IMR-90 (cell line): Measurements from ENCODE around the gene NUDT16. TPM values are rescaled to one million over a fixed set of nuclear protein-coding genes. Genes with fewer than 3 reads are reported as not detected.

Source experiments
- ATAC-seq: fragments of 200-7000 bp; cut with Tn5 transposase; 2 replicates; pipeline ENCODE4 v1.9.1; 2020; ENCODE audit warnings: low read depth, mild to moderate bottlenecking, moderate library complexity
- BruUV-seq: library from RNA; stranded (reverse); fragments of 400-500 nt; replicated peaks from 2 replicates; lab custom pipeline; 2021; lab: Mats Ljungman, UMichigan
- CTCF ChIA-PET: fragments of 300-600 bp; formaldehyde crosslinking; extraction: SDS; loops from one replicate; lab custom pipeline; 2021; ENCODE audit warnings: antibody characterized with exemption; lab: Yijun Ruan, JAX
- POLR2A ChIA-PET: fragments of 300-600 bp; sonication (Branson Sonifier 250); formaldehyde crosslinking; loops from one replicate; lab custom pipeline; 2022; ENCODE audit warnings: antibody characterized with exemption; ENCODE audit not compliant: unreplicated experiment; lab: Charles Lee
- DNase-seq: peaks from one replicate; pipeline ENCODE4 v3.0.0; 2013
- H2AFZ ChIP-seq: replicated peaks from 2 replicates; pipeline ENCODE3; 2013; ENCODE audit warnings: low read length, mild to moderate bottlenecking; ENCODE audit not compliant: poor library complexity
- H2AK5ac ChIP-seq: 2 replicates; pipeline ENCODE4 v1.6.1; 2013; ENCODE audit warnings: low read depth, low read length, inconsistent platforms
- H2AK9ac ChIP-seq: replicated peaks from 2 replicates; pipeline ENCODE3; 2013; ENCODE audit warnings: mild to moderate bottlenecking, low read depth, low read length, moderate library complexity; ENCODE audit not compliant: poor library complexity
- H2BK120ac ChIP-seq: 2 replicates; pipeline ENCODE4 v1.6.1; 2013; ENCODE audit warnings: low read depth, low read length, inconsistent platforms
- H2BK15ac ChIP-seq: 3 replicates; pipeline ENCODE4 v1.6.1; 2013; ENCODE audit warnings: low read depth, low read length, inconsistent platforms
- H2BK20ac ChIP-seq: 2 replicates; pipeline ENCODE4 v1.6.1; 2013; ENCODE audit warnings: low read depth, mild to moderate bottlenecking, inconsistent platforms, low read length, moderate library complexity
- H2BK5ac ChIP-seq: 2 replicates; pipeline ENCODE4 v1.6.1; 2013; ENCODE audit warnings: mild to moderate bottlenecking, low read depth, low read length, inconsistent platforms; ENCODE audit not compliant: poor library complexity, severe bottlenecking
- H3K14ac ChIP-seq: replicated peaks from 2 replicates; pipeline ENCODE4 v1.6.1; 2013; ENCODE audit warnings: low read depth, low read length, inconsistent platforms
- H3K18ac ChIP-seq: 2 replicates; pipeline ENCODE4 v1.6.1; 2013; ENCODE audit warnings: low read depth, low read length, control low read depth
- H3K23ac ChIP-seq: 2 replicates; pipeline ENCODE4 v1.6.1; 2013; ENCODE audit warnings: low read depth, low read length, inconsistent platforms
- H3K27ac ChIP-seq: 2 replicates; pipeline ENCODE4 v1.5.1; 2013; ENCODE audit warnings: mild to moderate bottlenecking, control low read depth, low read length; ENCODE audit not compliant: insufficient read depth
- H3K27me3 ChIP-seq: 2 replicates; pipeline ENCODE4 v1.6.1; 2013; ENCODE audit warnings: low read length; ENCODE audit not compliant: control insufficient read depth, insufficient read depth
- H3K36me3 ChIP-seq: 2 replicates; pipeline ENCODE4 v1.6.1; 2013; ENCODE audit warnings: low read length, mixed read lengths; ENCODE audit not compliant: control insufficient read depth, insufficient read depth
- H3K4ac ChIP-seq: 2 replicates; pipeline ENCODE4 v1.6.1; 2013; ENCODE audit warnings: low read depth, low read length, inconsistent platforms
- H3K4me1 ChIP-seq: 2 replicates; pipeline ENCODE4 v1.6.1; 2013; ENCODE audit warnings: low read length, mixed read lengths; ENCODE audit not compliant: control insufficient read depth, insufficient read depth
- H3K4me2 ChIP-seq: 2 replicates; pipeline ENCODE4 v1.6.1; 2013; ENCODE audit warnings: low read depth, mild to moderate bottlenecking, control low read depth, low read length, moderate library complexity
- H3K4me3 ChIP-seq: 2 replicates; pipeline ENCODE4 v1.5.1; 2013; ENCODE audit warnings: low read depth, mild to moderate bottlenecking, control low read depth, low read length, moderate library complexity; ENCODE audit not compliant: insufficient read depth
- H3K56ac ChIP-seq: 2 replicates; pipeline ENCODE4 v1.6.1; 2013; ENCODE audit warnings: low read length, inconsistent platforms; ENCODE audit not compliant: insufficient read depth; ENCODE audit errors: extremely low read depth
- H3K79me1 ChIP-seq, 2 experiments: 2 replicates each; pipeline ENCODE4 v1.6.1; 2013; ENCODE audit warnings: low read length in 2 of 2, inconsistent platforms in 1 of 2, low read depth in 1 of 2
- H3K9ac ChIP-seq: 2 replicates; pipeline ENCODE4 v1.6.1; 2013; ENCODE audit warnings: low read depth, low read length, control low read depth
- H3K9me1 ChIP-seq: 2 replicates; pipeline ENCODE4 v1.6.1; 2013; ENCODE audit warnings: low read length, inconsistent platforms; ENCODE audit not compliant: insufficient read depth
- H3K9me3 ChIP-seq: 2 replicates; pipeline ENCODE4 v1.6.1; 2013; ENCODE audit warnings: low read length; ENCODE audit not compliant: control insufficient read depth, insufficient read depth
- H4K20me1 ChIP-seq: 2 replicates; pipeline ENCODE4 v1.6.1; 2013; ENCODE audit warnings: low read length, inconsistent platforms; ENCODE audit not compliant: insufficient read depth
- H4K5ac ChIP-seq: 2 replicates; pipeline ENCODE4 v1.6.1; 2013; ENCODE audit warnings: mild to moderate bottlenecking, low read depth, low read length, control low read depth
- H4K8ac ChIP-seq, 2 experiments: 2 replicates each; pipeline ENCODE4 v1.6.1; 2013; ENCODE audit warnings: low read depth in 2 of 2, low read length in 2 of 2, control low read depth in 1 of 2, inconsistent platforms in 1 of 2
- H4K91ac ChIP-seq: 2 replicates; pipeline ENCODE4 v1.6.1; 2013; ENCODE audit warnings: low read depth, low read length, inconsistent platforms; ENCODE audit not compliant: insufficient read depth
- BHLHE40 ChIP-seq: fragments of 150-350 bp; IDR thresholded peaks from 2 replicates; pipeline ENCODE4 v1.6.1; 2016; ENCODE audit warnings: mild to moderate bottlenecking, low read depth, low read length
- CEBPB ChIP-seq: IDR thresholded peaks from 2 replicates; pipeline ENCODE4 v1.6.1; 2012; ENCODE audit warnings: low read depth, low read length, improper control_type of control experiment
- CHD1 ChIP-seq: IDR thresholded peaks from 2 replicates; pipeline ENCODE4 v1.6.1; 2012; ENCODE audit warnings: low read depth, low read length, improper control_type of control experiment
- FOS ChIP-seq: fragments of 150-350 bp; IDR thresholded peaks from 2 replicates; pipeline ENCODE4 v1.6.1; 2016; ENCODE audit warnings: low read depth, low read length
- MAFK ChIP-seq: IDR thresholded peaks from 2 replicates; pipeline ENCODE4 v1.6.1; 2012; ENCODE audit warnings: low read depth, low read length, improper control_type of control experiment
- MAZ ChIP-seq: IDR thresholded peaks from 2 replicates; pipeline ENCODE4 v1.6.1; 2012; ENCODE audit warnings: low read depth, mild to moderate bottlenecking, low read length, improper control_type of control experiment, moderate library complexity, borderline replicate concordance
- MXI1 ChIP-seq: IDR thresholded peaks from 2 replicates; pipeline ENCODE4 v1.6.1; 2012; ENCODE audit warnings: low read depth, mild to moderate bottlenecking, low read length, moderate library complexity, borderline replicate concordance
- NFE2L2 ChIP-seq: fragments of 150-350 bp; IDR thresholded peaks from 2 replicates; pipeline ENCODE4 v1.6.1; 2016; ENCODE audit warnings: low read depth, mild to moderate bottlenecking, low read length
- POLR2A ChIP-seq: IDR thresholded peaks from 2 replicates; pipeline ENCODE4 v1.6.1; 2012; ENCODE audit warnings: mild to moderate bottlenecking, low read depth, low read length
- RAD21 ChIP-seq: IDR thresholded peaks from 2 replicates; pipeline ENCODE4 v1.6.1; 2012; ENCODE audit warnings: low read length, improper control_type of control experiment
- RCOR1 ChIP-seq: IDR thresholded peaks from 2 replicates; pipeline ENCODE4 v1.6.1; 2012; ENCODE audit warnings: mild to moderate bottlenecking, low read length, improper control_type of control experiment; ENCODE audit not compliant: insufficient replicate concordance
- RFX5 ChIP-seq: IDR thresholded peaks from 2 replicates; pipeline ENCODE4 v1.8.0; 2012; ENCODE audit warnings: low read depth, mild to moderate bottlenecking, low read length, moderate library complexity
- SMC3 ChIP-seq: fragments of 150-350 bp; IDR thresholded peaks from 2 replicates; pipeline ENCODE4 v1.6.1; 2016; ENCODE audit warnings: low read depth, mild to moderate bottlenecking, antibody characterized with exemption, low read length, moderate library complexity
- WGBS, 2 experiments: methylation state at CpG; one replicate each; pipeline versions ENCODE4 v1.1.5 to v1.1.7; 2013; ENCODE audit warnings: missing lambda C conversion rate in 2 of 2; ENCODE audit not compliant: insufficient read length in 1 of 2; ENCODE audit errors: extremely low coverage in 2 of 2; 5-methylcytosine and 5-hydroxymethylcytosine counted together
- dilution Hi-C: fragments of 300-500 bp; cut with HindIII; formaldehyde crosslinking; loops from one replicate; pipeline ENCODE4 v1.14.3; 2018; ENCODE audit warnings: low sequenced_read_pairs; ENCODE audit not compliant: unreplicated experiment
- in situ Hi-C: fragments of 300-500 bp; cut with MboI; formaldehyde crosslinking; loops from 3 replicates; pipeline ENCODE4 v1.14.3; 2019; ENCODE audit warnings: low sequenced_read_pairs, inconsistent platforms, mixed read lengths
- intact Hi-C: fragments of 100-400 bp; cut with micrococcal nuclease; formaldehyde crosslinking; loops from 2 replicates; pipeline ENCODE4 v1.10.0; 2022
- polyA plus RNA-seq, 3 experiments: library from polyadenylated mRNA; depleted of rRNA; stranded (reverse); fragments of >200 nt; gene quantifications; 2 replicates each; pipeline ENCODE4 v1.2.3, GENCODE V29; 2012; ENCODE audit warnings: low replicate concordance in 1 of 3
- total RNA-seq: library from RNA; depleted of rRNA; stranded (reverse); fragments of >200 nt; gene quantifications from 2 replicates; pipeline ENCODE4 v1.2.3, GENCODE V29; 2012
- TF ChIP-seq, protein P1 (sequence below): conservative IDR thresholded peaks from 2 replicates; pipeline ENCODE4 v1.5.1; 2012; ENCODE audit warnings: mild to moderate bottlenecking, low read depth, low read length, improper control_type of control experiment
- TF ChIP-seq, protein P2 (sequence below): fragments of 150-350 bp; IDR thresholded peaks from 2 replicates; pipeline ENCODE4 v1.6.1; 2016; ENCODE audit warnings: low read depth, mild to moderate bottlenecking, low read length, moderate library complexity, borderline replicate concordance
- TF ChIP-seq, protein P3 (sequence below): fragments of 150-350 bp; IDR thresholded peaks from 2 replicates; pipeline ENCODE4 v1.6.1; 2017; ENCODE audit warnings: mild to moderate bottlenecking, antibody characterized with exemption, low read length, low read depth

NUDT16 gene
- total and polyA plus RNA-seq, 2 of the 4 experiments (the other 2 are of a cell fraction), result 8.9 to 10.4 TPM

DNA sequence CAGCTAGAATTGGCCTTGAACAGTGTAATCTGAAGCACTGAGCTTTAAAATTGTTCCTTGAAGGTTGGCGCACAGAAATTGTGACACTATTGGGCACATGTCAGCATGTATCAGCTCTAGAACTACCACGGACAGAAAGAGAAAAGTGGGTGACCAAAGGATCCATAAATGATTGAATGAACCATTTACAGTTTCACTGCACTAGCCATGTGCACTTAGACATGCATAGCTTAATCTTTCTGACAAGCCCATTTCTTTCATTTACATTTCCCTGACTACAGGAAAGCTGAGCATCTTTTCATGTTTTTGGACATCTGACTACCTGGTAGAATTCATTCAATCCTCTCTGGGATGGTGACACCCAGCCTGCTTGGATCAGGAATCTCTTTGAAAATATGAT, 36.2 kb downstream of the NUDT16 start:
- H4K5ac ChIP-seq, result no peak overlapping the region
- H3K27ac ChIP-seq, result no peak overlapping the region
- H2AK5ac ChIP-seq, result no peak overlapping the region
- no peak overlapping the region for H2BK15ac ChIP-seq
- H2AK9ac ChIP-seq, result no peak overlapping the region
- no peak overlapping the region for H4K91ac ChIP-seq
- no peaks in the 10 kb centered on the region for H4K20me1 ChIP-seq
- no peaks in the 10 kb centered on the region for H3K9me3 ChIP-seq
- ATAC-seq, result no peak
- H3K4me1 ChIP-seq, result no peaks in the 10 kb centered on the region
- no peak overlapping the region for H3K14ac ChIP-seq
- no peaks in the 10 kb centered on the region for H3K79me1 ChIP-seq
- TF ChIP-seq RCOR1 (no peak), BHLHE40 (no peak), MAZ (no peak), POLR2A (no peak), MAFK (no peak), SMC3 (no peak), CEBPB (no peak), FOS (no peak), MXI1 (no peak), CHD1 (no peak), NFE2L2 (no peak), RAD21 (no peak), RFX5 (no peak)
- TF ChIP-seq, protein P1, sequence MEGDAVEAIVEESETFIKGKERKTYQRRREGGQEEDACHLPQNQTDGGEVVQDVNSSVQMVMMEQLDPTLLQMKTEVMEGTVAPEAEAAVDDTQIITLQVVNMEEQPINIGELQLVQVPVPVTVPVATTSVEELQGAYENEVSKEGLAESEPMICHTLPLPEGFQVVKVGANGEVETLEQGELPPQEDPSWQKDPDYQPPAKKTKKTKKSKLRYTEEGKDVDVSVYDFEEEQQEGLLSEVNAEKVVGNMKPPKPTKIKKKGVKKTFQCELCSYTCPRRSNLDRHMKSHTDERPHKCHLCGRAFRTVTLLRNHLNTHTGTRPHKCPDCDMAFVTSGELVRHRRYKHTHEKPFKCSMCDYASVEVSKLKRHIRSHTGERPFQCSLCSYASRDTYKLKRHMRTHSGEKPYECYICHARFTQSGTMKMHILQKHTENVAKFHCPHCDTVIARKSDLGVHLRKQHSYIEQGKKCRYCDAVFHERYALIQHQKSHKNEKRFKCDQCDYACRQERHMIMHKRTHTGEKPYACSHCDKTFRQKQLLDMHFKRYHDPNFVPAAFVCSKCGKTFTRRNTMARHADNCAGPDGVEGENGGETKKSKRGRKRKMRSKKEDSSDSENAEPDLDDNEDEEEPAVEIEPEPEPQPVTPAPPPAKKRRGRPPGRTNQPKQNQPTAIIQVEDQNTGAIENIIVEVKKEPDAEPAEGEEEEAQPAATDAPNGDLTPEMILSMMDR, result no peak
- TF ChIP-seq, protein P2, sequence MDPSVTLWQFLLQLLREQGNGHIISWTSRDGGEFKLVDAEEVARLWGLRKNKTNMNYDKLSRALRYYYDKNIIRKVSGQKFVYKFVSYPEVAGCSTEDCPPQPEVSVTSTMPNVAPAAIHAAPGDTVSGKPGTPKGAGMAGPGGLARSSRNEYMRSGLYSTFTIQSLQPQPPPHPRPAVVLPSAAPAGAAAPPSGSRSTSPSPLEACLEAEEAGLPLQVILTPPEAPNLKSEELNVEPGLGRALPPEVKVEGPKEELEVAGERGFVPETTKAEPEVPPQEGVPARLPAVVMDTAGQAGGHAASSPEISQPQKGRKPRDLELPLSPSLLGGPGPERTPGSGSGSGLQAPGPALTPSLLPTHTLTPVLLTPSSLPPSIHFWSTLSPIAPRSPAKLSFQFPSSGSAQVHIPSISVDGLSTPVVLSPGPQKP, result no peak
- TF ChIP-seq, protein P3, sequence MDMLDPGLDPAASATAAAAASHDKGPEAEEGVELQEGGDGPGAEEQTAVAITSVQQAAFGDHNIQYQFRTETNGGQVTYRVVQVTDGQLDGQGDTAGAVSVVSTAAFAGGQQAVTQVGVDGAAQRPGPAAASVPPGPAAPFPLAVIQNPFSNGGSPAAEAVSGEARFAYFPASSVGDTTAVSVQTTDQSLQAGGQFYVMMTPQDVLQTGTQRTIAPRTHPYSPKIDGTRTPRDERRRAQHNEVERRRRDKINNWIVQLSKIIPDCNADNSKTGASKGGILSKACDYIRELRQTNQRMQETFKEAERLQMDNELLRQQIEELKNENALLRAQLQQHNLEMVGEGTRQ, result no peak
- no peak overlapping the region for H2AFZ ChIP-seq
- dilution Hi-C loops, result no loop called here
- no peaks in the 10 kb centered on the region for H3K36me3 ChIP-seq
- in situ Hi-C loops, result no loop called here
- no peak overlapping the region for H2BK20ac ChIP-seq
- CTCF ChIA-PET, result no interaction called here
- H4K8ac ChIP-seq, result no peak overlapping the region
- POLR2A ChIA-PET, result no interaction called here
- no peaks in the 10 kb centered on the region for H3K9me1 ChIP-seq
- H3K4me3 ChIP-seq, result no peak overlapping the region
- no peak overlapping the region for H2BK120ac ChIP-seq
- no peak overlapping the region for H3K23ac ChIP-seq
- H3K18ac ChIP-seq, result no peak overlapping the region
- intact Hi-C loops, result no loop called here
- H3K9ac ChIP-seq, result no peak overlapping the region
- H2BK5ac ChIP-seq, result no peak overlapping the region
- no peaks in the 10 kb centered on the region for H3K27me3 ChIP-seq
- WGBS, 2 experiments, result 100% methylated on average over 1 of the region's 2 CpGs; no CpG with 5 or more reads in 1 of the 2 experiments
- no TSS peak for BruUV-seq
- no peak for DNase-seq
- H3K4me2 ChIP-seq, result no peak overlapping the region
- H3K56ac ChIP-seq, result no peak overlapping the region
- no peak overlapping the region for H3K4ac ChIP-seq
